ENCODE results near the gene B3GNT3.

The B3GNT3 gene

GRCh38 chr19:17755443-17755890 lies 39.5 kb upstream of the B3GNT3 start:
- no peak for TF ChIP-seq EGR1 (IDR thresholded peaks at IDR 0.05)
- TF ChIP-seq FOXM1 (IDR thresholded peaks at IDR 0.05; ENCODE audit: borderline replicate concordance, low read depth), result no peak

- TF ChIP-seq ZBTB7A (IDR thresholded peaks at IDR 0.05; ENCODE audit: low read depth), result no peak
- no peak for TF ChIP-seq CREB1 (IDR thresholded peaks at IDR 0.05; ENCODE audit: low read depth)
- no peak for TF ChIP-seq TEAD4 (IDR thresholded peaks at IDR 0.05)
- no peak for TF ChIP-seq TAF1 (IDR thresholded peaks at IDR 0.05; ENCODE audit: low read depth)
- peak; percentile 53; the same call in 1 of the 2 replicates for TF ChIP-seq MAX (IDR thresholded peaks at IDR 0.05)
- no peak for TF ChIP-seq USF1 (IDR thresholded peaks at IDR 0.05)
- TF ChIP-seq EGR1 (IDR thresholded peaks at IDR 0.05), result no peak
- no peak for TF ChIP-seq YY1 (IDR thresholded peaks at IDR 0.05; ENCODE audit: low read depth)
- TF ChIP-seq CEBPB (IDR thresholded peaks at IDR 0.05), result no peak
- TF ChIP-seq FOXM1 (IDR thresholded peaks at IDR 0.05; ENCODE audit: borderline replicate concordance, low read depth), result peak; percentile 58; the same call in 1 of the 2 replicates
- TF ChIP-seq NFIC (IDR thresholded peaks at IDR 0.05), result no peak
- TF ChIP-seq REST (IDR thresholded peaks at IDR 0.05; ENCODE audit: low read depth), result no peak
- TF ChIP-seq EP300 (IDR thresholded peaks at IDR 0.05; ENCODE audit: borderline replicate concordance), result no peak
- no peak for TF ChIP-seq RAD21 (IDR thresholded peaks at IDR 0.05; ENCODE audit: low read depth)
These were observed 38.8 kb upstream of the B3GNT3 start for GRCh38 chr19:17755977-17756670.

- TF ChIP-seq TEAD4 (IDR thresholded peaks at IDR 0.05), result no peak
- no peak for TF ChIP-seq CEBPB (IDR thresholded peaks at IDR 0.05)
- no peak for TF ChIP-seq YY1 (IDR thresholded peaks at IDR 0.05; ENCODE audit: low read depth)
- no peak for TF ChIP-seq USF1 (IDR thresholded peaks at IDR 0.05)
- TF ChIP-seq TCF12 (IDR thresholded peaks at IDR 0.05; ENCODE audit: low read depth), result no peak
- TF ChIP-seq NFIC (IDR thresholded peaks at IDR 0.05), result peak; percentile 68
- no peak for TF ChIP-seq EGR1 (IDR thresholded peaks at IDR 0.05)
- TF ChIP-seq EP300 (IDR thresholded peaks at IDR 0.05; ENCODE audit: borderline replicate concordance), result no peak
- TF ChIP-seq ZBTB7A (IDR thresholded peaks at IDR 0.05; ENCODE audit: low read depth), result peak; percentile 86
These were observed 37.8 kb upstream of the B3GNT3 start for GRCh38 chr19:17757125-17757524.

GRCh38 chr19:17758515-17758914 lies 36.4 kb upstream of the B3GNT3 start:
- no peak for TF ChIP-seq REST (IDR thresholded peaks at IDR 0.05; ENCODE audit: low read depth)
- no peak for TF ChIP-seq FOXM1 (IDR thresholded peaks at IDR 0.05; ENCODE audit: borderline replicate concordance, low read depth)
- TF ChIP-seq EGR1 (IDR thresholded peaks at IDR 0.05), result no peak
- TF ChIP-seq TAF1 (IDR thresholded peaks at IDR 0.05; ENCODE audit: low read depth), result no peak
- no peak for TF ChIP-seq MAX (IDR thresholded peaks at IDR 0.05)
- TF ChIP-seq EP300 (IDR thresholded peaks at IDR 0.05; ENCODE audit: borderline replicate concordance), result no peak
- TF ChIP-seq YY1 (IDR thresholded peaks at IDR 0.05; ENCODE audit: low read depth), result no peak
- TF ChIP-seq CREB1 (IDR thresholded peaks at IDR 0.05; ENCODE audit: low read depth), result no peak
- TF ChIP-seq USF1 (IDR thresholded peaks at IDR 0.05), result no peak

GRCh38 chr19:17761148-17761547 lies 33.8 kb upstream of the B3GNT3 start:
- no peak for TF ChIP-seq NFIC (IDR thresholded peaks at IDR 0.05)
- TF ChIP-seq TEAD4 (IDR thresholded peaks at IDR 0.05), result no peak
- TF ChIP-seq RAD21 (IDR thresholded peaks at IDR 0.05; ENCODE audit: low read depth), result no peak
- TF ChIP-seq TCF12 (IDR thresholded peaks at IDR 0.05; ENCODE audit: low read depth), result no peak
- TF ChIP-seq REST (IDR thresholded peaks at IDR 0.05; ENCODE audit: low read depth), result no peak
- no peak for TF ChIP-seq YY1 (IDR thresholded peaks at IDR 0.05; ENCODE audit: low read depth)
